Aorta (tissue), 5 donors: ENCODE data around the gene CNOT1. TPM values are rescaled to one million over a fixed set of nuclear protein-coding genes. Genes with fewer than 3 reads are reported as not detected.
"Not testable (repeated sequence)": the region's sequence is repeated elsewhere in the genome, so short reads cannot be mapped to it uniquely, and the experiment has no call there.

ENCODE experiments used
- ATAC-seq: fragments of 200-7000 bp; cut with Tn5 transposase; one replicate; pipeline ENCODE4 v1.9.1; 2022; ENCODE audit warnings: moderate library complexity; ENCODE audit not compliant: low FRiP score
- DNase-seq, 2 donors: peaks; one replicate each; pipeline ENCODE4 v3.0.0-alpha.2; 2020
- H3K27ac ChIP-seq, 2 donors: one replicate each; pipeline ENCODE4 v1.5.1; 2013; ENCODE audit warnings: low read length in 2 of 2, mild to moderate bottlenecking in 2 of 2, moderate library complexity in 2 of 2, control low read depth in 1 of 2, inconsistent platforms in 1 of 2, low read depth in 1 of 2
- H3K27me3 ChIP-seq, 2 donors: one replicate each; pipeline ENCODE4 v1.6.1; 2013; ENCODE audit warnings: control low read depth in 1 of 2, low read length in 1 of 2, mild to moderate bottlenecking in 1 of 2, moderate library complexity in 1 of 2; ENCODE audit not compliant: insufficient read depth in 2 of 2, control insufficient read depth in 1 of 2
- H3K36me3 ChIP-seq, 2 donors: one replicate each; pipeline ENCODE4 v1.6.1; 2013; ENCODE audit warnings: control low read depth in 1 of 2, low read length in 1 of 2, mild to moderate bottlenecking in 1 of 2; ENCODE audit not compliant: insufficient read depth in 2 of 2, control insufficient read depth in 1 of 2
- H3K4me1 ChIP-seq, 2 donors: one replicate each; pipeline ENCODE4 v1.6.1; 2013; ENCODE audit warnings: low read length in 2 of 2, control low read depth in 1 of 2, mild to moderate bottlenecking in 1 of 2, moderate library complexity in 1 of 2; ENCODE audit not compliant: insufficient read depth in 2 of 2, control insufficient read depth in 1 of 2
- H3K4me3 ChIP-seq, 2 donors: one replicate each; pipeline ENCODE4 v1.5.1; 2013; ENCODE audit warnings: low read length in 2 of 2, control low read depth in 1 of 2, mild to moderate bottlenecking in 1 of 2
- H3K9me3 ChIP-seq: one replicate; pipeline ENCODE4 v1.6.1; 2013; ENCODE audit warnings: mild to moderate bottlenecking, low read length; ENCODE audit not compliant: control insufficient read depth
- WGBS, 2 donors: extraction: QIAGEN DNeasy Blood & Tissue Kit; methylation state at CpG; one replicate each; pipeline ENCODE4 v1.1.7; 2013; 5-methylcytosine and 5-hydroxymethylcytosine counted together
- intact Hi-C, 2 donors: fragments of 100-400 bp; cut with DNase I; formaldehyde crosslinking; loops; one replicate each; pipeline versions ENCODE4 v1.14.2 to v1.15.0; 2022
- polyA plus RNA-seq, 2 donors: library from polyadenylated mRNA; stranded (reverse); fragments of 200-250 nt; gene quantifications; one replicate each; pipeline ENCODE4 v1.2.3, GENCODE V29; 2013
- total RNA-seq, 2 donors: library from RNA; stranded (reverse); fragmentation: NEBNext Ultra II Directional; extraction: Animal tissue kit (Norgen Biotek cat#: 25700); gene quantifications; one replicate each; pipeline ENCODE4 v1.2.1, GENCODE V29; 2021
- donor health status: healthy with polysubstance abuse.
- donor health status: Bipolar disorder and iron deficiency.
- donor health status: DM: no; HTN: no; CAD: no.
- donor health status: DM: no; HTN: no; CAD: no.
- donor health status: DM: yes; HTN: yes; CAD: no.

The CNOT1 gene
- total and polyA plus RNA-seq, 4 donors, result 32.6 to 124 (median 78.1) TPM

GRCh38 chr16:58644108-58644507 lies 14.5 kb upstream of the CNOT1 start:
- no peaks in the 10 kb centered on the region for H3K9me3 ChIP-seq
- intact Hi-C loops, result no loop called here
- no peaks in the 10 kb centered on the region for H3K27me3 ChIP-seq
- H3K4me1 ChIP-seq, result no peaks in the 10 kb centered on the region
- H3K27ac ChIP-seq, result no peak overlapping the region
- WGBS, 2 donors, result 80 to 84% methylated on average over 5 of the region's 5 CpGs
- H3K36me3 ChIP-seq, result no peaks in the 10 kb centered on the region
- ATAC-seq, result no peak
- H3K4me3 ChIP-seq, result no peak overlapping the region
- no peak for DNase-seq

- Histone ChIP-seq H3K9me3 (no peaks in the 10 kb centered on the region), H3K27ac (no peak overlapping the region), H3K4me3 (no peak overlapping the region), H3K4me1 (no peaks in the 10 kb centered on the region), H3K27me3 (no peaks in the 10 kb centered on the region), H3K36me3 (no peaks in the 10 kb centered on the region)
- ATAC-seq, result no peak
- intact Hi-C loops, result no loop called here
- no peak for DNase-seq
- WGBS, 2 donors, result 89 to 92% methylated on average over 5 of the region's 5 CpGs
Measured at GRCh38 chr16:58640949-58641348, 11.3 kb upstream of the CNOT1 start.

- Histone ChIP-seq H3K27ac (no peak overlapping the region), H3K27me3 (no peaks in the 10 kb centered on the region), H3K4me3 (no peak overlapping the region), H3K4me1 (no peaks in the 10 kb centered on the region), H3K9me3 (no peaks in the 10 kb centered on the region), H3K36me3 (no peaks in the 10 kb centered on the region)
- intact Hi-C loops, result loop anchor here in 1 of 2 donors (10.0 kb wide), 1 partner anchor 125 kb away; the partner anchor contains the start of gene SETD6
- ATAC-seq (no peak), DNase-seq (no peak)
- 85% methylated on average over 8 of the region's 8 CpGs for WGBS, 2 donors
Measured at GRCh38 chr16:58639836-58640235, 10.2 kb upstream of the CNOT1 start.

GRCh38 chr16:58639230-58639629 lies 9.6 kb upstream of the CNOT1 start:
- no peak overlapping the region for H3K4me3 ChIP-seq
- H3K9me3 ChIP-seq, result no peaks in the 10 kb centered on the region
- ATAC-seq (no peak), DNase-seq (no peak)
- no peak overlapping the region for H3K27ac ChIP-seq
- no peaks in the 10 kb centered on the region for H3K4me1 ChIP-seq
- intact Hi-C loops, result loop anchor here in 1 of 2 donors (10.0 kb wide), 1 partner anchor 124 kb away; the partner anchor contains the start of gene SETD6
- H3K27me3 ChIP-seq, result no peaks in the 10 kb centered on the region
- no peaks in the 10 kb centered on the region for H3K36me3 ChIP-seq
- WGBS, 2 donors, result 85 to 86% methylated on average over 4 of the region's 4 CpGs

- DNase-seq, result peak; percentile 71 to 75
- no peaks in the 10 kb centered on the region for H3K36me3 ChIP-seq
Measured at GRCh38 chr16:58638148-58639036, 8.8 kb upstream of the CNOT1 start.

GRCh38 chr16:58637021-58637420 lies 7.4 kb upstream of the CNOT1 start:
- H3K36me3 ChIP-seq, H3K4me3 ChIP-seq, DNase-seq, H3K27me3 ChIP-seq, ATAC-seq, H3K4me1 ChIP-seq, H3K27ac ChIP-seq, H3K9me3 ChIP-seq: not testable (repeated sequence)
- 92 to 95% methylated on average over 6 of the region's 6 CpGs for WGBS, 2 donors
- intact Hi-C loops, result loop anchor here in 1 of 2 donors (10.0 kb wide), 1 partner anchor 122 kb away; the partner anchor contains the start of gene SETD6

More at GRCh38 chr16:58638148-58639036, 8.8 kb upstream of the CNOT1 start:
- intact Hi-C loops, result loop anchor here in 1 of 2 donors (10.0 kb wide), 1 partner anchor 124 kb away; the partner anchor contains the start of gene SETD6
- no peaks in the 10 kb centered on the region for H3K4me1 ChIP-seq
- 51 to 58% methylated on average over 8 of the region's 8 CpGs for WGBS, 2 donors
- H3K27ac ChIP-seq, result no peak overlapping the region
- ATAC-seq, result no peak
- H3K4me3 ChIP-seq, result no peak overlapping the region
- no peaks in the 10 kb centered on the region for H3K27me3 ChIP-seq
- H3K9me3 ChIP-seq, result no peaks in the 10 kb centered on the region

- H3K27me3 ChIP-seq, result no peaks in the 10 kb centered on the region
- no peak for DNase-seq
- H3K4me1 ChIP-seq, result no peaks in the 10 kb centered on the region
- H3K36me3 ChIP-seq, result no peaks in the 10 kb centered on the region
- intact Hi-C loops, result loop anchor here in 1 of 2 donors (10.0 kb wide), 1 partner anchor 122 kb away; the partner anchor contains the start of gene SETD6
- H3K27ac ChIP-seq, result no peak overlapping the region
- 92% methylated on average over 4 of the region's 4 CpGs for WGBS, 2 donors
- ATAC-seq, result no peak
- no peaks in the 10 kb centered on the region for H3K9me3 ChIP-seq
- no peak overlapping the region for H3K4me3 ChIP-seq
Measured at GRCh38 chr16:58636466-58636865, 6.8 kb upstream of the CNOT1 start.

GRCh38 chr16:58635502-58635901 lies 5.9 kb upstream of the CNOT1 start:
- ATAC-seq, result no peak
- H3K4me3 ChIP-seq, result no peak overlapping the region
- DNase-seq, result no peak
- WGBS, 2 donors, result 87 to 91% methylated on average over 4 of the region's 4 CpGs
- no peak overlapping the region for H3K27ac ChIP-seq
- no peaks in the 10 kb centered on the region for H3K9me3 ChIP-seq
- no peaks in the 10 kb centered on the region for H3K4me1 ChIP-seq
- H3K36me3 ChIP-seq, result no peaks in the 10 kb centered on the region
- intact Hi-C loops, result loop anchor here in 1 of 2 donors (10.0 kb wide), 1 partner anchor 121 kb away; the partner anchor contains the start of gene SETD6
- H3K27me3 ChIP-seq, result no peaks in the 10 kb centered on the region
